ENCODE measurements around the gene ZNF174. TPM values are rescaled to one million over a fixed set of nuclear protein-coding genes. Genes with fewer than 3 reads are reported as not detected.

Gene ZNF174
- polyA plus RNA-seq, 1 donor: 8.1 TPM

- DNase-seq (ENCODE audit: low read depth): peak; percentile 83
Observed at GRCh38 chr16:3443108-3444031, 42.4 kb downstream of the ZNF174 start, which contains the start of the genes NAA60 and ZNF597. Gene NAA60, plus strand, starts transcription at chr16:3443680. Its CDS starts 32,548 bp downstream, at chr16:3476228. Gene ZNF597, minus strand, starts transcription at chr16:3443504. Its CDS starts 351 bp downstream, at chr16:3443153.

DNA sequence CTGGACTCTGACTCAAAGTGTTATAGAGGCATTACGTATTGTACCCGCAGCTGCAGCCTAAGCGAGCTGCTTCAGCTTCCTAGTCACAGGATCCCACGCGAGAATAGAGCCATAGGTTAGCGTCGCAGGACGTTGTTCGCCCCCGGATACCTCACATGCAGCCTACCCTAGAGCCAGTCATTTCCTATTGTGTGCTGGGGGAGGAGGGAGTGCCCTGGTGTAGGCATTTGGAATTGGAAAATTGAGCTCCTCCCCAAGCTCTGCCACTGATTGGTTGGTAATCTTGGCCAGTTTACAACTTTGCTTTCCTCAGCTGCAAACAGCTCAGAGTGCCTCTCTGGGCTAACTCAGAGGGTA is 43.0 kb downstream of the ZNF174 start:
- DNase-seq (ENCODE audit: low read depth): no peak

- DNase-seq (ENCODE audit: low read depth): no peak
Observed at GRCh38 chr16:3454093-3454492, 53.1 kb downstream of the ZNF174 start.

DNA sequence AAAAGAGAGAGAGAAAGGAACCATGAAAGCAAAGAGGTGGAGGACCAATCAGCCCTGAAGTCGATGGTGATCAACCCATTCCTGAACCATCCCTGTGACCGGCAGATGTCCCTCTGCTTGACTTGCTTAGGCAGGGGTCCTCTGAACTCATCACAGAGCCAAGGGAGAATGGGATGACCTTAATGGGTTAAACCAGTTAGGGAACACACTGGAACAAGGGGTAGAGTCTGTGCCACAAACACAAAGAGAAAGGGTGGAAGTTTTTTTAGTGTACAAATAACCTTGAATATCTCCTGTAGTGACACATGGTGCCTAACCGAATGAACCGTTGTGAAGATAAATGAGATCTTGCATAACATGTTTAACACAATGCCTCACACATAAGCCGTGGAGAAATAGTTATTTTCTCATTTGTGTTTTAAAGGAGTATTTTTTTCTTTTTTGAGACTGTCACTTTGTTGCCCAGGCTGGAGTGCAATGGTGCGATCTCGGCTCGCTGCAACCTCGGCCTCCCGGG is 53.7 kb downstream of the ZNF174 start:
- no peak for DNase-seq (ENCODE audit: low read depth)

- peak; percentile 62 for DNase-seq (ENCODE audit: low read depth)
Observed at GRCh38 chr16:3457434-3458252, 56.6 kb downstream of the ZNF174 start.

GRCh38 chr16:3458278-3458851 is 57.4 kb downstream of the ZNF174 start:
- no peak for DNase-seq (ENCODE audit: low read depth)

- no peak for DNase-seq (ENCODE audit: low read depth)
Observed at GRCh38 chr16:3458852-3459361, 57.9 kb downstream of the ZNF174 start.

Other genes starting within 250 kb of the ZNF174 start
- not detected for gene OR1F1, start 213.0 kb upstream of the ZNF174 start, polyA plus RNA-seq (ENCODE audit: insufficient read length)
- 6.3 TPM for gene ZNF200, start 166.1 kb upstream of the ZNF174 start, polyA plus RNA-seq (ENCODE audit: insufficient read length)
- 0.28 TPM for gene MEFV, start 144.6 kb upstream of the ZNF174 start, polyA plus RNA-seq (ENCODE audit: insufficient read length)
- gene ZNF263, start 117.7 kb upstream of the ZNF174 start, polyA plus RNA-seq (ENCODE audit: insufficient read length): 29.9 TPM
- 9.0 TPM for gene TIGD7, start 95.8 kb upstream of the ZNF174 start, polyA plus RNA-seq (ENCODE audit: insufficient read length)
- 28.8 TPM for gene ZNF75A, start 95.7 kb upstream of the ZNF174 start, polyA plus RNA-seq (ENCODE audit: insufficient read length)
- gene OR2C1, start 45.3 kb upstream of the ZNF174 start, polyA plus RNA-seq (ENCODE audit: insufficient read length): 0.16 TPM
- gene ZSCAN32, start 211 bp upstream of the ZNF174 start, polyA plus RNA-seq (ENCODE audit: insufficient read length): 8.6 TPM
- gene ZNF597, start 42.3 kb downstream of the ZNF174 start, polyA plus RNA-seq (ENCODE audit: insufficient read length): 1.7 TPM
- gene NAA60, start 42.5 kb downstream of the ZNF174 start, polyA plus RNA-seq (ENCODE audit: insufficient read length): 26.0 TPM
- gene C16orf90, start 94.3 kb downstream of the ZNF174 start, polyA plus RNA-seq (ENCODE audit: insufficient read length): not detected
- gene CLUAP1, start 99.8 kb downstream of the ZNF174 start, polyA plus RNA-seq (ENCODE audit: insufficient read length): 19.7 TPM
- 1.2 TPM for gene NLRC3, start 176.2 kb downstream of the ZNF174 start, polyA plus RNA-seq (ENCODE audit: insufficient read length)
- 4.5 TPM for gene SLX4, start 210.4 kb downstream of the ZNF174 start, polyA plus RNA-seq (ENCODE audit: insufficient read length)